ENCODE results near the gene DUSP22. TPM values are rescaled to one million over a fixed set of nuclear protein-coding genes. Genes with fewer than 3 reads are reported as not detected.

Gene DUSP22
- total and polyA plus RNA-seq, 9 of the 15 experiments (the other 6 are each of a cell fraction or from before 2014, with no cell fraction given): 9.3 to 19.4 (median 11.8) TPM

GRCh38 chr6:313917-314316 lies 21.6 kb downstream of the DUSP22 start:
- Histone ChIP-seq H2AFZ (ENCODE audit: low read depth, low read length) (no peak overlapping the region), H3K4me1 (replicated peaks in 1 of 2; ENCODE audit: control insufficient read depth in 2 of 2, insufficient read depth in 2 of 2, low read length in 2 of 2) (peaks cover 5 to 7% of the 10 kb centered on the region in 2 experiments; a peak in 4 of 5 replicates), H3K79me2 (ENCODE audit: control insufficient read depth, insufficient read depth, low read length) (no peaks in the 10 kb centered on the region), H3K27ac (ENCODE audit: extremely low read depth, low read depth, low read length) (no peak overlapping the region), H3K27me3 (ENCODE audit: control insufficient read depth in 2 of 2, insufficient read depth in 2 of 2, low read length in 2 of 2) (peaks cover 0 to 25% of the 10 kb centered on the region in 2 experiments; a peak in 2 of 5 replicates), H3K9ac (ENCODE audit: insufficient read depth in 1 of 2, low read depth in 2 of 2, low read length in 2 of 2) (no peak overlapping the region), H3K4me2 (ENCODE audit: insufficient read depth, low read length) (no peak overlapping the region), H3K9me3 (replicated peaks; ENCODE audit: control insufficient read depth, insufficient read depth, low read depth, low read length) (no peaks in the 10 kb centered on the region), H3K4me3 (no peak overlapping the region), H3K36me3 (ENCODE audit: control insufficient read depth, insufficient read depth, low read length) (no peaks in the 10 kb centered on the region), H4K20me1 (replicated peaks; ENCODE audit: control insufficient read depth, insufficient read depth, low read length) (peaks cover 12% of the 10 kb centered on the region), H3K9me1 (ENCODE audit: control insufficient read depth, insufficient read depth, low read length) (no peaks in the 10 kb centered on the region)
- DNase-seq (ENCODE audit: extremely low read depth in 1 of 4, low spot score in 3 of 4): no peak
- POLR2A ChIA-PET: interaction anchor here (0.7 to 0.9 kb wide), 3 partner anchors 25 to 46 kb away, joined by 3 to 4 read pairs (median 3); no protein-coding TSS in a partner anchor
- in situ Hi-C loops (cut with MboI) (no loop called here), intact Hi-C loops (cut with micrococcal nuclease) (no loop called here)
- ATAC-seq: no peak
- no peak for FAIRE-seq
- CTCF ChIA-PET (ENCODE audit: low intra/inter-chr PET ratio): no interaction called here
- BruUV-seq (replicated peaks): no TSS peak
- 36% methylated on average over 10 of the region's 10 CpGs for WGBS (ENCODE audit: insufficient coverage, low coverage, missing lambda C conversion rate)
- TF ChIP-seq PHB (CRISPR knock-in tag; IDR thresholded peaks at IDR 0.05) (no peak), FOXP4 (CRISPR knock-in tag; IDR thresholded peaks at IDR 0.05; ENCODE audit: borderline replicate concordance) (no peak), ZBTB7A (IDR thresholded peaks at IDR 0.05; ENCODE audit: borderline replicate concordance, control insufficient read depth, low read depth, low read length) (no peak), SAFB (IDR thresholded peaks at IDR 0.05; ENCODE audit: borderline replicate concordance, low read depth, low read length) (no peak), KLF13 (tag; IDR thresholded peaks at IDR 0.05; ENCODE audit: borderline replicate concordance, low read depth) (no peak), HDAC3 (IDR thresholded peaks at IDR 0.05; ENCODE audit: borderline replicate concordance, partially characterized antibody) (no peak), ZNF445 (CRISPR knock-in tag; IDR thresholded peaks at IDR 0.05; ENCODE audit: low read depth) (no peak), RAD21 (CRISPR knock-in tag; conservative IDR thresholded peaks at IDR 0.05 in 1 of 2, IDR thresholded peaks at IDR 0.05 in 1 of 2) (no peak), PYGO2 (tag; IDR thresholded peaks at IDR 0.05) (no peak), SETDB1 (IDR thresholded peaks at IDR 0.05; ENCODE audit: low read length) (no peak), ZNF143 (CRISPR knock-in tag; IDR thresholded peaks at IDR 0.05) (no peak)
